NCI-H524 treated with DMSO at 0.1 percent for 48 hours (cell line): ENCODE data around the gene TRPM6.

Experiments used
- DNase-seq: peaks from one replicate; lab custom pipeline; 2025; lab: John Stamatoyannopoulos, UW

Gene TRPM6

GRCh38 chr9:74721696-74722660 is 165.7 kb downstream of the TRPM6 start:
- no peak for DNase-seq

DNA sequence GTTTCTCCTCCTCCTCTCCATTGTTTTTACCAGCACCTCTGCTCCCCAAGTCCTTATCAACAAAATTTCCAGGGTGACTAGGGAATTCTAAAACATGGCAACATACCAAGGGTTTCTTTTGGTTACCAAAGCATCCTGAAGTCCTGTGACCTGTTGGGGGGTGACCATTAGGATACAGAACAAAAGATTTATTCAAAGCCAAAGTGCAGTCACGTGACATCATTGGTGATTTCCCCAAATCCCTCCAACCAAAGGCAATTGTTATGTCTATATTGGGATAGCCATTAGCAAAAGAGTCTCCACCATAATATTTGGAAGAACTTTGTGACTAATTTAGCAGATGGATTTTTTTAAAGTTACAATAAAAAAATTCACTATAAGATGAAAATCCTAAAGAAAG is 168.4 kb downstream of the TRPM6 start:
- no peak for DNase-seq

- no peak for DNase-seq
Measured at GRCh38 chr9:74718709-74719108, 169.0 kb downstream of the TRPM6 start.

- DNase-seq, result no peak
Measured at GRCh38 chr9:74711341-74711740, 176.4 kb downstream of the TRPM6 start.

GRCh38 chr9:74697535-74697934 is 190.2 kb downstream of the TRPM6 start:
- DNase-seq, result no peak

- DNase-seq, result no peak
Measured at GRCh38 chr9:74696520-74696919, 191.2 kb downstream of the TRPM6 start.

DNA sequence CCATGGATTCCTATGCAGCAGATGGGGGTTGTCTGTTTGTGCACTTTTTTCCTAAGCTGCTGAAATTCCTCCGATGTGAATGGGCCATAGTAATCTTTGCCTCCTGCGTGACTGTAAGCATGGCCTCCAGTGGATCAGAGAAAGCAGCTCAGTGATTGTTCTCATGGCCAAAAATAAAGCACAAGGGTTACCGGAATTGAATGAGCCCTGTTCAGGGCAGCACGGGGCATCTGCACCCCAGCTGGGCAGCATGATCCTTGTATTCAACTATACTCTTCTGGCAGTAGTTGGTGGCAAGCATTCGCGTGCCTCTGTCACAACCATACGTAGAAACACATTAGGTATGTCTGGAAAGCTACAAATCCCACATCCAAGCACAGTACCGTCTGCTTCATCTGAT is 196.7 kb downstream of the TRPM6 start:
- DNase-seq, result no peak

DNA sequence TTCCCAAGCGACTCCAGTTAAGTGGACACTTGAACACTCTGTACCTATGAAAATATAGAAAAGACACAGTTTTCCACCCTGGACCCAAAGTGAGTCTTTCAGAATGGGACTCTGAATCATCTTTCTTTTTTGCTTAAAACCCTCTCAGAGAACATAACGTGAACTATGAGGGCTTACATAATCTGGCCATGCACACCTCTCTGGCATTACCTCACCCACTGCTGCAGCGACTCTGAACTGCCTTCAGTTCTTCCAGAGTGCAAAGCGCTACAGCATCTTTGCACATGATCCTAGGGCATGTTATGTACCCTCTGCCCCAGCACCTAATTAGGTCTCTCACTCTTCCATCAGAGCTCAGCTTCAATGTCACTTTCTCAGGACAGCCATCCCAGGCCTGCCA is 204.4 kb downstream of the TRPM6 start:
- no peak for DNase-seq

DNA sequence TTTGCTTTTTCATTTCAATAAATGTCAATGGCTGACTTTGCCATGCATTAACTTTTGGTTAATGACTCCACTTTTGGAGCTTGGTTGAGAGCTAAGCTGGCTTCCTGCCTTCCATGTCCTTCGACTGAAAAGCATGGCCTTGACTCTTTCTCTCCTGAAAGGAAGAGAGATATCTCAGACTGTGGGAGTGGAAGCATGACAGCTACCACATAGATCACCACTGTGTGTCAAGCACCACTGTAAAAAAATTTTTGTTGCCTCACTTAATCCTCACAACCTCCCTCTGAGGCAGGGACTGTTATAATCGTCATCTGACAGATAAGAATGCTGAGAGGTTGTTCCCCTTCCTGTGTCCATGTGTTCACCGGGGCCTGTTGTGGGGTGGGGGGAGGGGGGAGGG is 205.8 kb downstream of the TRPM6 start:
- DNase-seq, result no peak

GRCh38 chr9:74674077-74674476 is 213.6 kb downstream of the TRPM6 start:
- DNase-seq, result no peak
